ENCODE measurements around the gene DTNBP1.

DNA sequence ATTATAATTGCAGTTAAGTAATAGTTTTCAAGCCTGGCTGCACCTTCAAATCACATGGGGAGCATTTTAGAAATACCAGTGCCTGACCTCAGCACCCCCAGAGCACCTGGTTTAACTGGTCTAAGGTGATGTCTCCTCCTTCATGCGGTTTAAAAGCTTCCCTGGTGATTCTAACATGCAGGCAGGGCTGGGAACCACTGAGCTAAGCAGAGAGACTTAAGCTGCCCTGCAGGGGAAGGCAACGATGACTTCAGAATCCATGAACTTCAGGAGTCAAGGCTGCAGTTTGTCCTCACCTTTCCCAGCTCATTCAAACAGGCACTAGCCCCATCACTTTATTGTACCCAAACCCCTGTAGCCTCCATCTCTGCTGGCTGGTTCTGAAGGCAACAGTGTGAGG, 6.1 kb upstream of the DTNBP1 start:
- TF ChIP-seq, protein P1, sequence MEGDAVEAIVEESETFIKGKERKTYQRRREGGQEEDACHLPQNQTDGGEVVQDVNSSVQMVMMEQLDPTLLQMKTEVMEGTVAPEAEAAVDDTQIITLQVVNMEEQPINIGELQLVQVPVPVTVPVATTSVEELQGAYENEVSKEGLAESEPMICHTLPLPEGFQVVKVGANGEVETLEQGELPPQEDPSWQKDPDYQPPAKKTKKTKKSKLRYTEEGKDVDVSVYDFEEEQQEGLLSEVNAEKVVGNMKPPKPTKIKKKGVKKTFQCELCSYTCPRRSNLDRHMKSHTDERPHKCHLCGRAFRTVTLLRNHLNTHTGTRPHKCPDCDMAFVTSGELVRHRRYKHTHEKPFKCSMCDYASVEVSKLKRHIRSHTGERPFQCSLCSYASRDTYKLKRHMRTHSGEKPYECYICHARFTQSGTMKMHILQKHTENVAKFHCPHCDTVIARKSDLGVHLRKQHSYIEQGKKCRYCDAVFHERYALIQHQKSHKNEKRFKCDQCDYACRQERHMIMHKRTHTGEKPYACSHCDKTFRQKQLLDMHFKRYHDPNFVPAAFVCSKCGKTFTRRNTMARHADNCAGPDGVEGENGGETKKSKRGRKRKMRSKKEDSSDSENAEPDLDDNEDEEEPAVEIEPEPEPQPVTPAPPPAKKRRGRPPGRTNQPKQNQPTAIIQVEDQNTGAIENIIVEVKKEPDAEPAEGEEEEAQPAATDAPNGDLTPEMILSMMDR (IDR thresholded peaks at IDR 0.05): no peak
- no peak for TF ChIP-seq POLR2A (IDR thresholded peaks at IDR 0.05)
